ENCODE measurements around the gene SNU13. TPM values are rescaled to one million over a fixed set of nuclear protein-coding genes. Genes with fewer than 3 reads are reported as not detected.

SNU13 gene
- total RNA-seq, 1 experiment from 2014 or later, result 283 TPM

DNA sequence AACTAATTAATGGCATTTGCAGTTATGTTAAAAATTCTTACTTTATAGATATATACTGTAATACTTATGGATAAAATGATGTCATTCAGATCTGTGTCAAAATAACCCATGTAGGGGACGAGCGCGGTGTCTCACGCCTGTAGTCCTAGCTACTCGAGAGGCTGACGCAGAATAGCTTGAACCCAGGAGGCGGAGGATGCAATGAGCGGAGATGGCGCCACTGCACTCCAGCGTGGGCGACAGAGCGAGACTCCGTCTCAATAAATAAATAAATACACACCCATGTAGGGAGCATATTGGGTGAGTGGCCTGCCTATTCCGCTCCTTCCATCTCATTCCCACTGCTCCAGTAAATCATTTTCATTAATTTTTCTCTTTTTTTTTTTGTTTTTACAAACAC is 7.1 kb downstream of the SNU13 start (continued):
- TF ChIP-seq, protein P1, sequence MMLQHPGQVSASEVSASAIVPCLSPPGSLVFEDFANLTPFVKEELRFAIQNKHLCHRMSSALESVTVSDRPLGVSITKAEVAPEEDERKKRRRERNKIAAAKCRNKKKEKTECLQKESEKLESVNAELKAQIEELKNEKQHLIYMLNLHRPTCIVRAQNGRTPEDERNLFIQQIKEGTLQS (IDR thresholded peaks at IDR 0.05), result no peak
- TF ChIP-seq SIN3A (IDR thresholded peaks at IDR 0.05; ENCODE audit: low read depth) (no peak), SRF (IDR thresholded peaks at IDR 0.05; ENCODE audit: low read depth) (no peak), POLR2A (IDR thresholded peaks at IDR 0.05; ENCODE audit: borderline replicate concordance, extremely low read depth, insufficient read depth, insufficient read length) (no peak), RAD21 (IDR thresholded peaks at IDR 0.05; ENCODE audit: low read depth) (no peak), YY1 (IDR thresholded peaks at IDR 0.05; ENCODE audit: extremely low read depth, insufficient replicate concordance, low read depth, low read length) (no peak), ZFX (IDR thresholded peaks at IDR 0.05) (no peak)

DNA sequence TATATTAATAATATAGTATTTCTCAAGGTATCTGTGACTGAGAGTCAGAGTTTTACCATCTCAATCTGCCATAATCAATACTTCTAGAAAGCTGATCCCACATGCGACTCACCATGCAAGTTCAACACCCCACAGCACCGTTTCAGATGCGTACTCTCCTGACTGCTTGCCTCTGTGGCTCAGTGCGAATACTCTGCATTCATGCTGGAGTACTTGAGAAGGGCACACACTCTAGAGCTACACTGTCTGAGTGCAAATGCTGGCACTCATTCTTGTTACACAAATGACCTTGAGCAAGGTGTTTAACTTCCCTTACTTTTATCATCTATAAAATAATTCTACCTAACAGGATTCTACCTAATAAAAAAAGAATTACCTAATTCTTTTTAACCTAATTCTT is 12.5 kb downstream of the SNU13 start:
- intact Hi-C loops (cut with micrococcal nuclease), result no loop called here
- peaks cover 31% of the 10 kb centered on the region; the same call in 1 of the 2 replicates for H4K20me1 ChIP-seq (ENCODE audit: insufficient read depth)
- H3K9ac ChIP-seq (ENCODE audit: low read length), result no peak overlapping the region
- peaks cover 41 to 51% of the 10 kb centered on the region in 2 experiments; a peak in 3 of 4 replicates for H3K36me3 ChIP-seq (ENCODE audit: control insufficient read depth in 1 of 2, insufficient read depth in 2 of 2, low read length in 2 of 2)
- ATAC-seq, result no peak
- peaks cover 10 to 29% of the 10 kb centered on the region in 2 experiments for H3K4me1 ChIP-seq (ENCODE audit: control insufficient read depth in 1 of 2, insufficient read depth in 2 of 2, low read length in 2 of 2)
- H3K27ac ChIP-seq (ENCODE audit: low read depth, low read length), result no peak overlapping the region
- no peak overlapping the region for H3K4me3 ChIP-seq (replicated peaks in 1 of 2; ENCODE audit: low read depth in 1 of 2, low read length in 2 of 2)
- H3K4me2 ChIP-seq (ENCODE audit: low read length), result no peak overlapping the region
- ChIA-PET RAD21 (ENCODE audit: low non-redundant PET in 1 of 2, low total read pairs in 2 of 2, uncharacterized antibody in 2 of 2, unreplicated experiment in 2 of 2) (no interaction called here), CTCF (interaction anchor here (1.9 kb wide), 1 partner anchor 21 kb away, joined by 5 read pairs; no protein-coding TSS in a partner anchor), POLR2A (no interaction called here)
- H3K9me2 ChIP-seq (ENCODE audit: insufficient read depth), result no peaks in the 10 kb centered on the region
- BruUV-seq (replicated peaks), result no TSS peak
- H3K79me2 ChIP-seq (ENCODE audit: insufficient read depth, low read length), result peaks cover 96% of the 10 kb centered on the region
- TF ChIP-seq RAD21 (IDR thresholded peaks at IDR 0.05; ENCODE audit: low read depth), result no peak
- TF ChIP-seq ZFX (IDR thresholded peaks at IDR 0.05), result no peak
- H3K27me3 ChIP-seq (ENCODE audit: insufficient read depth, low read length), result no peaks in the 10 kb centered on the region
- DNase-seq (ENCODE audit: low read depth, low spot score), result no peak
- no peaks in the 10 kb centered on the region for H3K9me3 ChIP-seq (ENCODE audit: control insufficient read depth in 1 of 2, insufficient read depth in 1 of 2, low read depth in 1 of 2, low read length in 2 of 2)
- H2AFZ ChIP-seq (ENCODE audit: low read depth, low read length, poor library complexity, severe bottlenecking), result no peak overlapping the region

DNA sequence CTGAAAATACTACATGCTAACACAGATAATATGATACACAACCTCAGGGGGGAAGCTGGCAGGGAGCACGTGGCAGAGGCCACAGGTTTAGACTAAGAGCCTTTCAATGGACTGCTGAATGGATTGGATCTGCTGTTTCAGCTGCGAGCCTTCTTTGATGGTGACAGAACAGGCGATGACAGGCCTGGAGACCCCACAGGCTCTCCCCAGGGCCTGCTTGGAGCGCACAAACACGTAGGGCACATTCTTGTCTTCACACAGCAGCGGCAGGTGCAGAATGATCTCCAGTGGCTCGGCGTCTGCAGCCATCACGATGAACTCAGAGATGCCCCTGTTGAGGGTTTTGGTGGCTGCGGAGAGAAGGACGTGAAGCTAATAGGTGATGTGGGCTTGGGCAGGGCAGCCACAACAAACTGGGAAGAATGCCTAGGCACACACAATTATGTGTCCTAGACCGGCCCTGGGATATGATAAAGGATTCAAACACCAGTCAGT is 13.8 kb downstream of the SNU13 start:
- CTCF ChIA-PET, result interaction anchor here (1.9 kb wide), 1 partner anchor 23 kb away, joined by 5 read pairs; no protein-coding TSS in a partner anchor
- Histone ChIP-seq H3K9me2 (ENCODE audit: insufficient read depth) (no peaks in the 10 kb centered on the region), H3K27me3 (ENCODE audit: insufficient read depth, low read length) (no peaks in the 10 kb centered on the region), H3K9ac (ENCODE audit: low read length) (no peak overlapping the region), H3K4me3 (replicated peaks in 1 of 2; ENCODE audit: low read depth in 1 of 2, low read length in 2 of 2) (no peak overlapping the region), H3K27ac (ENCODE audit: low read depth, low read length) (no peak overlapping the region), H3K36me3 (ENCODE audit: control insufficient read depth in 1 of 2, insufficient read depth in 2 of 2, low read length in 2 of 2) (peaks cover 35 to 41% of the 10 kb centered on the region in 2 experiments; a peak in 3 of 4 replicates), H3K4me2 (ENCODE audit: low read length) (no peak overlapping the region), H3K79me2 (ENCODE audit: insufficient read depth, low read length) (peaks cover 96% of the 10 kb centered on the region), H2AFZ (ENCODE audit: low read depth, low read length, poor library complexity, severe bottlenecking) (no peak overlapping the region), H3K4me1 (ENCODE audit: control insufficient read depth in 1 of 2, insufficient read depth in 2 of 2, low read length in 2 of 2) (peaks cover 11 to 40% of the 10 kb centered on the region in 2 experiments), H4K20me1 (ENCODE audit: insufficient read depth) (peaks cover 19% of the 10 kb centered on the region; the same call in 1 of the 2 replicates), H3K9me3 (ENCODE audit: control insufficient read depth in 1 of 2, insufficient read depth in 1 of 2, low read depth in 1 of 2, low read length in 2 of 2) (no peaks in the 10 kb centered on the region)
- POLR2A ChIA-PET, result interaction anchor here (0.5 kb wide), 1 partner anchor 30 kb away, joined by 3 read pairs; no protein-coding TSS in a partner anchor
- intact Hi-C loops (cut with micrococcal nuclease), result no loop called here
- no peak for DNase-seq (ENCODE audit: low read depth, low spot score)
- no TSS peak for BruUV-seq (replicated peaks)
- RAD21 ChIA-PET (ENCODE audit: low non-redundant PET in 1 of 2, low total read pairs in 2 of 2, uncharacterized antibody in 2 of 2, unreplicated experiment in 2 of 2), result no interaction called here
- no peak for ATAC-seq
- TF ChIP-seq ELF1 (IDR thresholded peaks at IDR 0.05; ENCODE audit: borderline replicate concordance, low read depth), result no peak
